ENCODE data around the gene S1PR2.
"Not testable (repeated sequence)": the region's sequence is repeated elsewhere in the genome, so short reads cannot be mapped to it uniquely, and the experiment has no call there.

Gene S1PR2

DNA sequence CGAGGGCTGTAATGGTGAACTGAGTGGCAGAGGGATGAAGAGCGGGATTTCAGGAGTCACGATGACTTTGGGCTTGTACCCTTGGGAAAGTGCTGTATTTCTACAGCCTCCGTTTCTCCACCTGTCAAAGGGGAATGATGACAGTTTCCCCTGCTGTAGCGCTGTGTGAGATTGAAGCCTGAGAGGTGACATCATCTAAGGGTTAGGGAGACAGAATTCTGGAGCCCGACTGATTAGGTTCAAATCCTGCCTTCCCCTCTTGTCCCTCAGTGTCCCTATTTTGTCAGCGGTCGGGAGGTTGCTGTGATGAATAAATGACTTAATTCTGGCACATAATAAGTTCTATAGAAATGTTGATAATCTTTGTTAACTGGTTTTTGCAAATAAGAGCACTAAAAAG, 21.6 kb upstream of the S1PR2 start:
- no peak for DNase-seq

DNA sequence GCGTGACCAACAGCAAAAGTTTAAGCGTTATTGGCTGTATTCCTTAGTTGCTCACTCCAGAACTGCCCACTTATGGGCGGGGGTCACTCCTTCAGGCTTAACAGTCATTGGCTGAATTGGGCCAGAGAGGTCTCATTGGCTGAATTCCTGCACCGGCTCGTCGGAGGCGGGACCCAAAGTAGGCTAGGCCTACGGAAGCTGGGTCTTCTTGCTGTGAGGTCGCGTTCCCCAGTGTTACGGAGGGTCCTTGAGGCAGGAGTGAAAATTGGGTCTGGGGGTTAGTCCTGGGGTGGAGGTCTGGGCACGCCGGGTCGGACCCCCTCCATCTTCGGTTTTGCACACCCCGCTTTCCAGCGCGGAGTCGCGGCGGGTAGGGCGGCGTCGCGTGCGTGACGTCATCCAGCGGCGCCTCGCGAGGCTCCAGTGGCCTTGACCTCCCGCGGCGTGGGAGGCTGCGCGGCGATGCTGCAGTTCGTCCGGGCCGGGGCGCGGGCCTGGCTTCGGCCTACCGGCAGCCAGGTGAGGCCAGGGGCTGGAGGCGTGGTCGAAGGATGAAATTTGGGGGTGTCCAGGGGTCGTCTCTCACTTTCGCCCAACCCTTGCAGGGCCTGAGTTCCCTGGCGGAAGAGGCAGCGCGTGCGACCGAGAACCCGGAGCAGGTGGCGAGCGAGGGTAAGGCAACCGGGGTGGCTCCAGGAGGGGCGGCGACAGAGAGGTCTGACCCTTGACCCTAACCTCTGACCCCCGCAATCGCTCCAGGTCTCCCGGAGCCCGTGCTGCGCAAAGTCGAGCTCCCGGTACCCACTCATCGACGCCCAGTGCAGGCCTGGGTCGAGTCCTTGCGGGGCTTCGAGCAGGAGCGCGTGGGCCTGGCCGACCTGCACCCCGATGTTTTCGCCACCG, 20.9 kb upstream of the S1PR2 start, which contains the start of gene MRPL4:
TSS of gene MRPL4 (plus strand) at position 423 of the 903 bp plus-strand sequence. CDS start at position 463, 40 bp downstream.
- peak; percentile 98 for DNase-seq

DNA sequence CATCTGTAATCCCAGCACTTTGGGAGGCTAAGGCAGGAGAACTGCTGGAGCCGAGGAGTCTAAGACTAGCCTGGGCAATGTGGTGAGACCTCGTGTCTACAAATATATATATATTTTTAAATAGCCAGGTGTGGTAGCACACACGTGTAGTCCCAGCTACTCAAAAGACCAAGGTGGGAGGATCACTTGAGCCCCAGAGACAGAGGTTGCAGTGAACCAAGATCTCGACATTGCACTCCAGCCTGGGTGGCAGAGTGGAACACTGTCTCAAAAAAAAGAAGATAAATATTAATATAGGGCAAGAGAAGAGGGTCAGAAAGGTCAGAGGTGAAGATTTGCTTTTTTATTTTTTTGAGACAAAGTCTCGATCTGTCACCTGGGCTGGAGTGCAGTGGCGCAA, 15.4 kb upstream of the S1PR2 start:
- DNase-seq = no peak

DNA sequence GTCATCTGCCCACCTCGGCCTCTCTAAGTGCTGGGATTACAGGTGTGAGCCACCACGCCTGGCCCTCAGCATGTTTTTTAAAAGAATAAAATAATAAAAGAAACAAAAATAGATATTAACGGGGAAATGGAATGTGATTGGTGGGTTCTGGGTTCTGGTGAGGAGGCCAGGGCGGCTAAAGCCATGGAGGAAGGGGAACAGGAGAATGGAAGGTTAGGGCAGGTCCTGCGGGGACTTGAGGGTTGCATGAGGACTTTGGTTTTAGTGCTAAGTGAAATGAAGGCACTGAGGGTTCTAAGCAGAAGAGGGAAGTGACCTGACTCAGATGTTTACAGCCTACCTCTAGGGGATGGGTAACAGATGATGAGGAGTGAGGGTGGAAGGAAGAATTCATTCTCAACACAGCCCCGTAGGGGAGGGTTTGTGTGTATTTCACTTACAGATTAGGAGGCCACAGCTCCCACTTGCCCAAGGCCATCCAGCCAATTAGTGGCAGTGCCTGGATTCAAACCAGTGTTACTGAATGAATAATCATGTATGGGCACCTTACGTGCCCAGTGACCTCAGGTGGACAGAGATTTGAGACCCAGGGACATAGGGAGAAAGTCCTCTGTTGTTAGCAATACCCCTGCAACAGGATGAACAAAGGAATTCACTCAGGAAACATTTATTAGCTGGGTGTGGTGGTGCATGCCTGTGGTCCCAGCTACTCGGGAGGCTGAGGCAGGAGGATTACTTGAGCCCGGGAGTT, 14.2 kb upstream of the S1PR2 start:
- no peak for DNase-seq

DNA sequence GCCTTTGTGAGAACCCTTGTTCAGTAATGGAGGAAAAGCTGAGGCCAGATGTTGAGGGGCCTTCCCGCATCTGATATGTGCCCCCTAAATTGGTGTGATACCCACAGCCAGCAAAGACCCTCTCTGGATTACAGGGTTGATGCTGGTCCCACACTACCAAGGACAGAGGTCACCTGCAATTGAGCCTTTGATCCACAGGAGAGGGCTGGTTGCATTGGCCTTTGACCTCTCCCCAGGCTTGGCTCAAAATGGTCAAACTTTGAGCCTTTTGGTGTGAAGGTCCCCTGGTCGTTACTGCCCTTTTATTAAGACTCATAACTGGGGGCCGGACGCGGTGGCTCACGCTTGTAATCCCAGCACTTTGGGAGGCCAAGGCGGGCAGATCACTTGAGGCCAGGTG, 12.5 kb upstream of the S1PR2 start:
- DNase-seq = no peak

DNA sequence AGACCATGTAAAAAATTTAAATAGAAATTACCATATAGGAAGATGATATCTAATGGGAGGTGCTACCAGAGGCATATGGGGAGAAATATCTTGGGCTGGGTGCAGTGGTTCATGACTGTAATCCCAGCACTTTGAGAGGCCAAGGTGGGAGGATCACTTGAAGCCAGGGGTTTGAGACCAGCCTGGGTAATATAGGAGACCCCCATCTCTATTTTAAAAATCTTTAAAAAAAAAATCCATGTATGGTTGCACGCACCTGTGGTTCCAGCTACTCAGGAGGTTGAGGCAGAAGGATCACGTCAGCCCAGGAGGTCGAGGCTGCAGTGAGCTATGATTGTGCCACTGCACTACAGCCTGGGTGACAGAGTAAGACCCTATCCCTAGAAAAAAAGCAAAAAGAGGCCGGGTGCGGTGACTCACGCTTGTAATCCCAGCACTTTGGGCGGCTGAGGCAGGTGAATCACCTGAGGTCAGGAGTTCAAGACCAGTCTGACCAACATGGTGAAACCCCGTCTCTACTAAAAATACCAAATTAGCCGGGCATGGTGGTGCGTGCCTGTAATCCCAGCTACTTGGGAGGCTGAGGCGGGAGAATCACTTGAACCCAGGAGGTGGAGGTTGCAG, 10.8 kb upstream of the S1PR2 start:
- not testable (repeated sequence) for DNase-seq

DNA sequence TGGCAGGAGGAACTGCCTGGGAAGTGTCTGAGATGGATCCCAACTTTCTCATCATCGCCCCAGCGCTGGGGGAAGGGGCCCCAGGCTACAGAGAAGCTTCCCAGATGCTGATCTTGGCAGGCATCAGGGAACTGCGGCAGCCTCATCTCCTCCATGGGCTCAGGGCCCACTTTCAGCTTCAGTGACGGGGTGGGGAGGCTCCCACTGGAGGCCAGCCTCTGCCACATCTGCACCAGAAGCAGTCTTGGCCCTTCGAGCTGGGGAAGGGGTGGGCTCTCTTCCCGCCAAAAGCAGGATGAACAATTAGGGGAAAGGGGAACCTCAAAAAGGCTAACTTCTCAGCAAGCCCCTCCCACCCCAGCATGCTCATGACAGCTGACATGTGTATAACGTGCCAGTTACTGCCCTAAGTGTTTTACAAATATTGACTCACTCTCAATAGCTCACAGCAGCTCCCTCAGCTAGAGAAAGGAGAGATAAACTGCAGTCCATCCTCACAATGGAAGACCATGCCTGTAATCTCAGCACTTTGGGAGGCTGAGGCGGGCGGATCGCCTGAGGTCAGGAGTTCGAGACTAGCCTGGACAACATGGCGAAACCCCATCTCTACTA, 7.1 kb upstream of the S1PR2 start:
- peak; percentile 92 for DNase-seq

DNA sequence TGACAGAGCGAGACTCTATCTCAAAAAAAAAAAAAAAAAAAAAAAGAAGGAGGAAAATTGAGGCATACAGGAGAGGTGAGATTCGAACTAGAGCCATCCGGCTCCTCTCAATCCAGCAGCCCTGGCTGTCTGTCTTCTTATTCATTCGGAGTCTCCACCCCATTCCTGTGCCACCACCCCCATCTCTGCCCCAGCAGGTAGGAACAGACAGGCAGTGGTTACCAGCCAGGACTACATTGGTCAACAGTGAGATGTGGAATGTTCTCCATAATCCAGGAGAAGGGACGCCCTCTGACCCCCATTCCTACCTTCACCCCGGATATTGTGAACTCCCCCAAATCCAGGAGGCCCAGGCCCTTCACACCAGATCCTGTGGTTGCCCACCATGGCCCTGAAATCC, 6.6 kb upstream of the S1PR2 start:
- no peak for DNase-seq

DNA sequence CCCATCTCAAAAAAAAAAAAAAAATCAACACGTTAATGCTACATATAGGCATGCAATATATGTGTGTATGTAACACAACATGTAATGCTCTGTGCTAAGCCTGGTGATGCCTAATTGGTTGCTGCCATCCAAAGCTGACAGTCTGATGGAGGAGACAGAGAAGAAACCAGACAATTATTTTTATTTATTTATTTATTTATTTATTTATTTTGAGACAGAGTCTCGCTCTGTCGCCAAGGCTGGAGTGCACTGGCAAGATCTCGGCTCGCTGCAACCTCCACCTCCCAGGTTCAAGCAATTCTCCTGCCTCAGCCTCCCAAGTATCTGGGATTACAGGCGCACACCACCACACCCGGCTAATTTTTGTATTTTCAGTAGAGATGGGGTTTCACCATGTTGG, 4.3 kb upstream of the S1PR2 start:
- not testable (repeated sequence) for DNase-seq

DNA sequence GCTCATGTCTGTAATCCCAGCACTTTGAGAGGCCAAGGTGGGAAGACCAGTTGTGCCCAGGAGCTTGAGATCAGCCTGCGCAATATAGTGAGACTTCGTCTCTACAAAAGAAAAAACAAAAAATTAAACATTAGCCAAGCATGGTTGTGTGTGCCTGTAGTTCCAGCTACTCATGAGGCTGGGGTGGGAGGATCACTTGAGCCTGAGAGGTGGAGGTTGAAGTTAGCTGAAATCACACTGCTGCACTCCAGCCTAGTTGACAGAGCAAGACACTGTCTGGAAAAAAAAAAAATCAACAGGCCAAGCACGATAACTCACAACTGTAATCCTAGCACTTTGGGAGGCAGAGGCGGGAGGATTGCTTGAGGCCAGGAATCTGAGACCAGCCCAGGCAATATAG, 3.9 kb upstream of the S1PR2 start:
- no peak for DNase-seq

DNA sequence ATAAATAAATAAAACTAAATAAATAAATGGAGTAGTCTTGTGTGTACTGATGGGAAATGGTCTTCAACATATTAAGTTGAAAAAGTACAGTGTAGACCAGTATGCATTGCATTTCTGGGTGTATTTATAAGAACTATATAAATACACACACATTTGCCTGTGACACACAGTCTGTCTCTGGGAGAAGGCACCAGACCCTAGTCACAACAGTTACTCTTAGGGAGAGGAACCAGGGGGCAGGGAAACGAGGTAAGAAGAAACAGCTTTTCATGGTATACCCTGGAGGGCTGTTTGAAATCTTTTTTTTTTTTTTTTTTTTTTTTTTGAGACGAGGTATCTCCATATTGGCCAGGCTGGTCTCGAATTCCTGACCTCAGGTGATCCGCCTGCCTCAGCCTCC, 2.8 kb upstream of the S1PR2 start:
- DNase-seq = no peak

DNA sequence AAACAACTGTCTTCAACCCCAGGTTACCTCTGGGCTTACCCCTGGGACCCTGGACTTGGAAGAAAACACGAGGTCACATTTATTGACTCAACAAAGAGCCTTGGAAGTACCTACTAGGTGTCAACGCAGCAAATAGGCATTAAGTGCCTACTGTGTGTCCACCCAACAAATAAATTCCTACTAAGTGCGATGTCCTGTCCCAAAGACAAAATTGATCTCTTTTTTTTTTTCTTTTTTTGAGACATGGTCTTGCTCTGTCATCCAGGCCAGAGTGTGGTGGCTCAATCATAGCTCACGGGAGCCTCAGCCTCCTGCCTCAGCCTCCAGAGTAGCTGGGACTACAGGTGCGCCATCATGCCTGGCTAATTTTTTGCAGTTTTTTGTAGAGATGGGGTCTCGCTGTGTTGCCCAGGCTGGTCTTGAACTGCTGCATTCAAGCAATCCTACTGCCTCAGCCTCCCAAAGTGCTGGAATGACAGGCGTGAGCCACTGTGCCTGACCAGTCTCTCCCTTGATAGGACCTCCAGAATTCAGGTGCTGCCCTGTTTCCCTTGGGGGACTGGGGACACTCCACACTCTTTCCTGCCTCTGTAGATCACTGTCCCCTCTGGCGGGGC, 589 bp upstream of the S1PR2 start:
- no peak for DNase-seq

DNA sequence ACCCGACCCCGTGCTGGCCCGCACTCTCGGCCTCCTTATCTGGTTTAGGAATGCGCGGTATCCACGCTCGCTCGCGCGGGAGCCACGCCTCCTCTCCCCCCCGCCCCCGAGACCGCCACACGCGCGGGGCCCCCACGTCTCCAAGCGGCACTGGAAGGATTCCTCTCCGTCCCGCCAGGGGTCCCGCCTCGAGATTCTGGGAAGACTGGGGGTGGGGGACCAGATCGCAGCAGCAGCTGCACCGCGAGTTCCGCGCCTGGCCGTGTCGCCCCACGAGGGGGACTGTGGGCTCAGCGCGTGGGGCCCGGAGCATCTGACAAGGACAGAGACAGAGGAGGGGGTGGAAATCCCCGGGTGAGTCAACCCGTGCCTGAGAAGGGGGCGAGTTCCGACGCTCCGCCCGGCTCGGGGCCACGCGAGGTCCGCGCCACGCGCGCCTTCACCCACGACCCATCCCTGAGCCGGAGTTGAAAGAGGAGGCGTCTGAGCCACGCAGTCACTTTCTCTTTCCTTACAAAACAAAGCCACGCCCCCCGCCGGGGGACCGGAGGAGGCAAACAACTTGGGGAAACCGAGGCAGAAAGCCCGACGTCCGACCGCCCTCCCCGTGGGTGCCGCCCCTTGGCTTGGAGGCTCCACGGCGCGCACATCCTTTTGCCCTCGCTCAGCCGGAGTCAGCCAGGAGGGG, 814 bp downstream of the S1PR2 start:
- no peak for DNase-seq

DNA sequence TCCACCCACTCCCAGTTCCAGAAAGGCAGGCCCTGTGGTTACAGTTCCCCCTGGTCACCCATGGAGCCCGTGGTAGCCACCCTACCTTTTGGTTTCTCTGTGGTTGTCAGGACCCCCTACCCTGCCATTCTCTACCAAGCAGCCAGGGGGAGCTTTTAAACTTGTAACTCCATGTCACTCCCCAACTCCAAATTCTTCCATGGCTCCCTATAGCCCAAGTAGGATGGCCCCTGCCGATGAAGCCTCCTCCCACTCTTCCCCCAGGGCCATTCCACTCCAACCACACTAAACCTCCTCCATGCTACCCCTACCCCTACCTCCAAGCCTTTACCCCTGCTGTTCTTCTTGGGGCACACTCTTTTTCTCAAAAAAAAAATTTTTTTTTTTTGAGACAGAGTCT, 2.2 kb downstream of the S1PR2 start:
- no peak for DNase-seq

DNA sequence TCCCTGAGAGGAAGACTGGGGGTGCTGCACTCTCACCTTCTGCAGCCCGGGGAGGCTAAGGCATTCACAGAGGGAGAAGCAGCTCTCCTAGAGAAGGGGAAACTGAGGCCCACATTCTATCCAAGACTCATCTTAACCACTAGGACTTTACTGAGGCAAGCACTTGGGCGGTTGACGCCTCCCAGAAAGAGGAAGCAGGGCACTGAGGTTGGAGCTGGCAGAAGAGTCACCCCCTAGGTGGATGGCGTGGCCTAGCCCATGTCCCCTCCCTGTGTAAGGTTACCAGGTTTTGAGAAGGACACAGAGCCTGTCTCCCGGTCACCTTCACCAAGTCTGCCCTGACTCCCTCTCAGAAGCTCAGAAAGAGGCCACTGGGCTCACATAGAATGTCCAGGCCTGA, 2.7 kb downstream of the S1PR2 start:
- DNase-seq = no peak

DNA sequence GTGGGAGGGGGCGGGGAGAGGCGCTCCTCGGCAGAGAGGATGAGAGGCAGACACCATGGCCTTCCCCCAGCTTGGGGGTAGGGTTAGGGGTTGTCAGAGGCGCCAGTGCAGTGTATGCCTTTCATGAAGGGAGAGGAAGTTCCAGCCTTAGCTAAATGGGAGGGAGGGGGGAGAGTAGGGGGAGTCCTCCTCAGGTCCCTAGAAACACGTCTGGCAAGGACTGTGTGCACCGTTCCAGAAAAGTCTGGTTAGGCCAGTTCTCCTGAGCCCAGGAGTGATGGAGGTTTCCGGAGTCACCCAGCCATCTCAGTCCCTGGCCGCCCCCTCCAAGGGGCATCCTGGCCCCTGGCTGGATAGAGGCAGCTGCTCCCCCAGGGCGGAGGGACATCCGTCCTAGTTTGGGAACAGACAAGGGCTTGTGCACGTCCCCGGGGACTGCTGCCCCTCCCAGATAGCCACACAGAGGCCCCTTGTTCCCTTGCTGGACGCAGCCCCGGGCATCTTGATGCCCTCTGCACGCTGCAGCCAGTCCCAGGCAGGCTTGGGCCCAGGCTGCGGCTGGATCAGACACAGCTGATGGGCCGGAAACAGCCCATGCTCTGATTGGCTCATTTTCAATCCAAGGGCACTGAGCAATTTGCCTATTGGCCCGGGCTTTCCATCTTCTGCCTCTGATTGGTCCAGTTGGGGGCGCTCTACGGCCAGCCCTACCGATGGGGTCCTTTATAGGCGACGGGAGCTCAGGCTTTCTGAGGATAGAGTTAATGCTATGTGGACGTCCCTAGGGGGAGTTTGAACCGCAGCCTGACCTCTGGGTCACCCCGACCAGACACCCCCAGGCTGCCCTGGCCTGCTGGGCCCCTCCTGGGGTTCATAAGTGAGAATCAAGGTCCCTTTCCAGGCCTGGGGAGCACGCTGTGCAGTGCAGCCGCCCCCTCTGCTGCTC, 3.8 kb downstream of the S1PR2 start:
- no peak for DNase-seq

DNA sequence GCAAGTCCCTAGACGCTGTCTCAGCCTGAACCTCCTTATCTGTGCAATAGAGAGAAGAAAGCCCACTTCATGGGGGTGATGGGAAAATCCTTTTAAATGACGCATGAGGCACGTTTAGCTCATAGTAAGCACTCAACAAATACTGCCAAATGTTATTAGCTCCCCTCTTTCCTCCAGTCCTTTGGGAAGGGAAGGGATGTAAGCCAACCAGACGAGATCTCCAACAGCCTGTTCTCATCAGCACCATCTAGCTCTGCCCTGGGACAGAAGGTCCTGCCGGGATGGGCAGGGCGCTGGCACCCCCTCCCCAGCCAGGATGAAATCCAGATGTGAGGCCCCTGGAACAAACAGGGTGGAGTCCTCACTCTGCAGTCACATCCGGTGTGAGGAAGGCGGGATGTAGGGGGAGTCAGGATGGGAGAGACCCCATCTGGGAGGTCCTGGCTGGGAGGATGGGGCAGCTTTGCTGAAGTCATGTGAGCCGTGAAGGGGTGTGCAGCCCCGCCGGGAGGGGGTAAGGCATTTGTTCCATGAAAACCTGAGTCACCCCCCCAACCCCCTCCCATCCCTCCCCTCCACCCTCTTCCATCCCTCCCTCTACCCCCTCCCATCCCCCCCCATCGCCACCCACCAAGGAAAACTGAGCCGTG, 4.6 kb downstream of the S1PR2 start:
- no peak for DNase-seq

DNA sequence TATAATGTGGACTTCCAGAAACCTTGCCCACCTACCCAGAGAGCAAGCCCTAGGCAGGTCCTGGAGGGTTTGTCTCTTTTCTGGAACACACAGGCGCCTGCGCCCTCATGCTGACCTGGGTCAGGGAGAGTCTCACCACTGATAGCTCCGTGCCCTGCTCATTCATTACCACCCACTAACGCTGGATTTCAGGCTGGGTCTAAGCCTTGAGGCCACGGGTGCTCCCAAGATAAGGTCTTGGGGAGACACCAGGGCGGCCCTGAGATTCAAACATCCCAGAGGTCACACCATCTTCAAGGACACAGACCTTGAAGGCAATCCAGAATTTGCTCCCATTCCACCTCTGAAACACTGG, 5.1 kb downstream of the S1PR2 start:
- no peak for DNase-seq

DNA sequence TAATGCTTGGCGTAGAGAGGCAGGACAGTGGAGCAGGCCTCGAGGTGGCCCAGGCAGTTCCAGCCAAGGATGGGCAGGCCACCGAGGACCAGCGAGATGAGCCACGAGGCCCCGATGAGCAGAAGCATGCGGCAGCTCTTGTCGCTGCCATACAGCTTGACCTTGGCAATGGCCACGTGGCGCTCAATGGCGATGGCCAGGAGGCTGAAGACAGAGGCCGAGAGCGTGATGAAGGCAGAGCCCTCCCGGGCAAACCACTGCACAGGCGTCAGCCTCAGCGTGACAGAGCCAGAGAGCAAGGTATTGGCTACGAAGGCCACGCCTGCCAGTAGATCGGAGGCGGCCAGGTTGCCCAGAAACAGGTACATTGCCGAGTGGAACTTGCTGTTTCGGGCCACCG, 6.8 kb downstream of the S1PR2 start:
- DNase-seq = no peak

DNA sequence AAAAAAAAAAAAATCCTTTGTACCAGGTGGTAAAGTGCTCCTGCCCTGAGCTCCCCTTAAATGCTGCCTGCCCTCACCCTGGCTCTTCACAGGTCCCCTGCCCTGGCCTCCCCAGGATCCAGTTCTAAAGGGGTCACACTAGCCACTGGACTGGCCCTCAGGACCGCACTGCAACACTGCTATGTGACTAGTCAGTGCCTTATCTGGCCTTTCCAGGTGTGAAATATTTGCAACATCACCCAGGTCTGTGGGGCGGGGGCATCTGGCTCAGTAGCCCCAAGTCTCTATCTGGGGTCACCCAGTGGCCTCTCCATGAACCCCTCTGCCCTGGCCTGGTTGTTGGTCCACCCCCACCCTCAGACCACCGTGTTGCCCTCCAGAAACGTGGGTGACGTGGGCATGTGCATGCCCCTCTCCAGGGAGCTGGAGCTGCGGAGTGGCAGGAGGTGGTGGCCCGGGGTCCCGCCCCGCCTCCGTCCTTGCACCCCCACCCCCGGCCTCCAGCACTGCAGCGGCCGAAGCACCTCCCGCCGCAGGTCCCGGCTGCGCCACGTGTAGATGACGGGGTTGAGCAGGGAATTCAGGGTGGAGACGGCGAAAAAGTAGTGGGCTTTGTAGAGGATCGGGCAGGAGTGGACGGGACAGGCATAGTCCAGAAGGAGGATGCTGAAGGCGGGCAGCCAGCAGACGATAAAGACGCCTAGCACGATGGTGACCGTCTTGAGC, 7.5 kb downstream of the S1PR2 start:
- no peak for DNase-seq
